HG03175 (cell line): ENCODE measurements around the gene MED8.
"Not testable (repeated sequence)": the region's sequence is repeated elsewhere in the genome, so short reads cannot be mapped to it uniquely, and the experiment has no call there.

Experiments
- ATAC-seq: cut with Tn5 transposase; IDR thresholded peaks from one replicate; pipeline ENCODE4 v1.9.1; 2021; ENCODE audit warnings: mild to moderate bottlenecking, moderate library complexity; ENCODE audit not compliant: unreplicated experiment

The MED8 gene

DNA sequence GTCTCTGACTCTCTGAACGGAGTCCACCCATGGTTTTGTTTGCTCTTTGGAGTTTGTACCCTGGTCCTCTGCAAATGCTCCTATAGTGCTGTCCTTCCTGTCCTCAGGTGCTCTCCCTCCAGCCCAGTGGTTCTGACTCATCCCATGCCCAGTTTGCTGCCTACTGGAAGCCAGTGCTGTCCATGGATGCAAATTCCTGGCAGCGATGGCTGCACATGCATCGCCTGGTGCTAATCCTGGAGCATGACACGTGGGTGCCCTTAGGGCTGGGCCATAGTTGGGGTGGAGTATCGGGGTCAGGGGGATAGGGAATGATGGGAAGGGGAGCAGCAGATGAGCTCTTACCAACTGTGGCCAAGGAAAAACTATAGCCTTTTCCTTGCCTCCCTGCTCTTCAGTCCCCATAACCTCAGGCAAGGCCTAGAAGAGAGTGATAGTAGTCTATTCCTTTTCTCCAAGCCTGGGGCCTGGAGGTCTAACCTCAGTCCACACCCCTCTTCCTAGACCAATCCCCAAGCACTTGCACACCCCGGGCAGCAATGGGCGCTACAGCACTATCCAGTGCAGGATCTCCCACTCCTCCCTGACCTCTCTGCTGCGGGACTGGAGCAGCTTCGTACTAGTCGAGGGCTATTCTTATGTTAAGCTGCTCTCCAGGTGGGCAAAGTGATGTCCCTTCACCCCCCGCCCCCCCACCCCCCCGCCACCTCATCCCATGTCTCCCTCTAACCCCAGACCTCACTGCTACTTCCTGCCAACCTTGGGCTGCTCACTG is 32.6 kb upstream of the MED8 start:
- no peak for ATAC-seq

DNA sequence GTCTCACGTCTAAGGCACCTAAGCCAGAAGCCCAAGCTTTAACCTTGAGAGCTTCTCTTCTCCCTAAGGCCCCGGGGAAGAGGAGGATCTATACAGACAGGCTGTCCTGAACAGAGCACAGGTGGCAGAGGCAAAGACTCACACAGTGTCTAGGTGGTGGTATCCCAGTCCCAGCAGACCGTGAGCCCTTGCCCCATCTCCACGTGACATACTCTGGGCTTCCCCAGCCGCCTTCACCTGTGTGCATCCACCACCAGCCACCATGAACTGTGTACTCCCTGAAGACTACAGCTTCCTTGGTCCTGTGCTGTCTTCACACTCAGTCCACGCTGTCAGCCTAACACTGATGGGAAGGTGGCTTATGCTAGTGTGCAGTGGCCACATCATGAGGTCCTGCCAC is 31.8 kb upstream of the MED8 start:
- ATAC-seq, result no peak

DNA sequence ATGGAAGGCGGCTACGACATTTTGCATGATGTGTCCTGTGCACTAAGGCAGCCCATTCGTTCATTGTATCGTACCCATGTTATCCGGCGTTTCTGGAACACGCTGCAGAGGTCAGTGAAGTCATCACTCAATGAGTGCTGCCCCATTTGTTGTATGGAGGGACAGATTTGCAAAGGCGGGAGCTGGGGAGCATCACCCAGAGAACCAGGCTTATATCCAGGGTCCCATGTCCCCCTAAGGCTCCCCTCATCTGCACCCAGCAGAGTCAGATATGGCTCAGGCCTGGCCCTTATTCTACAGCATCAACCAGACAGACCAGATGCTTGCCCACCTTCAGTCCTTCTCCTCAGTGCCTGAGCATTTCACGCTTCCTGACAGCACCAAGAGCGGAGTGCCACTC is 31.3 kb upstream of the MED8 start:
- ATAC-seq, result no peak

DNA sequence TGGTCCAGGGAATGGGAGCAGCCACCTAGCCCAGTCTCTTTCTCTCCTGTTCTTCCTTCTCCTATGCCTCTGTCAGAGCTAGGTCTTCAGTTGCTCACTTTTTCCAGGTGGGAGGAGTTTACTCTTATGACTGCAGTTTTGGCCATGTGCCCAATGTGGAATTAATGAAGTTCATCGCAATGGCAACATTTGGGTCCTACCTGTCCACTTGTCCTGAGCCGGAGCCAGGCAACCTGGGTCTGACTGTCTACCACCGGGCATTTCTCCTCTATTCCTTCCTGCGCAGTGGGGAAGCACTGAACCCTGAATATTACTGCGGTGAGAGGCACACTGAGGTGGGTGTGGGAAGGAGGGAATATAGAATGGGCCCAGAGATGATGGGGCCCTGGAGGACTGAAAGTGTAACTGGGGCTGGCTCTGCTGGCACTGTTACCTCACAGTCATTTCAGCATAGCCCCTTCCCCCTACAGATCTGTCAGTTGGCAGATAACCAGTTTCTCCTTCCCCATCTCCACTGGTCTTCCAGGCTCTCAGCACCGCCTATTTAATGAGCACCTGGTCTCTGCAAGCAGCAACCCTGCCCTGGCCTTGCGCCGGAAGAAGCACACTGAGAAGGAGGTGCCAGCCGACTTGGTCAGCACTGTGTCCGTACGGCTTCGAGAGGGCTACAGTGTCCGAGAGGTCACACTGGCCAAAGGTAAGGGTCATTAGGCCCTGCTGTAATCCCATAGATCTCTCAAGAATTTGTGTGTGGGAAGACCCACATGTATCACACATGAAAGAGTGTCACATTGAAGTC is 30.2 kb upstream of the MED8 start:
- ATAC-seq, result no peak

DNA sequence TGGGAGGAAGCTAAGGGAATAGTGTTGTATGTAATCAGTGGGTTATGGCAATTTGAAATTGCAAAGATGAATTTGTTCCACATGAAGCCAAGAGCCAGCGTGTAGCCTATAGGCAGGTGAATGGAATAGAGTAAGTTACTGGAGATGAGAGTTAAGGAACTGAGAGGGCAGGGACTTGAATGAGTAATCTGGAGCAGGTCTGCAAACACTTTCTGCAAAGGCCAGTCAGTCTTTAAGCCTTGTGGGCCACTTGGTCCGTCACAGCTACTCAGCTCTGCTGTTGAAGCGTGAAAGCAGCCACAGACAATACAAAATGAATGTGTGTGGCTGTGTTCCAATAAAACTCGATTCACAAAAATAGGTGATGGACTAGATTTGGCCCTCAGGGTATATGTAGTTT is 29.3 kb upstream of the MED8 start:
- ATAC-seq, result no peak

DNA sequence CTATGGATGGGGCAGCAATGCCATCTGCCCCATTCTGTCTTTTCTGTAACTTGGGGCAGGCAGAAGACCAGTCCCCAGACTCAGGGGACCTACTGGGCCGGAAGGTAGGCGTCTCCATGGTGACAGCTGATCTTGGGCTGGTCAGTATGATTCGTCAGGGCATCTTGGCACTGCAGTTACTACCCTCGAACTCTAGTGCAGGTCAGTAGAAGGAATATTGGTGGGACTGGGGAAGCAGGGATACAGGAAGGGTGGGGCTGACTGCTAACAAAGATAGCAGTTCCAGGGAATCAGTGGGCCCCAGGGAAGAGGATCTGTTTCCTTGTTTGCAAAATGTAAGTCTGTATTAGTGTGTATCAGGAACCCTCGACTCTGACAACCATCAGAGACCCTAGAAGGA is 26.3 kb upstream of the MED8 start:
- ATAC-seq, result no peak

DNA sequence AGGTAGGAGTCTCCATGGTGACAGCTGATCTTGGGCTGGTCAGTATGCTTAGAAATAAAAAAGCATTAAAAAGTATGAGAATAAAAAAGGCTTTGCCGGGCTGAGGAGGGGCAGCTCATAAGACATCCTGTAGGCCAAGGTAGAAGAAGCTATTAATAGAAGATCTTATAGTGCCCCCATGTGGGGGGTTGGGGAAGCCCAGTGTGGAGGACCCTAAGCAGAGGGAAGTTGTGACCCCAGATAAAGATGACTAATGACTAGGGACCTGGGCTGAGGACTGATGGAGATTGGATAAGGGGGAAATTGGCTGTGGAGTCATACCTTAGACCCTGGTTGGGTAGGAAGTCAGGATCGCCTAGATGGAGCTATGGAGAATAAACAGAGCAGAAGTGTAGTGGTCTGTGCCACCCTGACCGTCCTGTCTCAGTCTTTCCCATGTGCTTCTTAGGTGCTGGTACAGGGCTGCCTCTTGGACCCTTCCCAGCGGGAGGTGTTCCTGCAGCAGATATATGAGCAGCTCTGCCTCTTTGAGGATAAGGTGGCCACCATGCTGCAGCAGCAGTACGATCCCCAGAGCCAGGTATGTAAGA is 25.1 kb upstream of the MED8 start:
- ATAC-seq, result no peak

DNA sequence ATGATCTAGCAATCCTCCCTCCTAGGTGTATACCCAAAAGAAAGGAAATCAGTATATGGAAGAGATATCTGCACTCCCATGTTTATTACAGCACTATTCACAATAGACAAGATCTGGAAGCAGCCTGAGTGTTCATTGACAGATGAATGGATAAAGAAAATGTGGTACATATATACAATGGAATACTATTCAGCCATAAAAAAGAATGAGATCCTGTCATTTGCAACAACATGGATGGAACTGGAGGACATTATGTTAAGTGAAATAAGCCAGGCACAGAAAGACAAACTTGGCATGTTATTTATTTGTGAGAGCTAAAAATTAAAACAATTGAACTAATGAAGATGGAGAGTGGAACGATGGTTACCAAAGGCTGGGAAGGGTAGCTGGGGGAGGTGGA is 23.8 kb upstream of the MED8 start:
- not testable (repeated sequence) for ATAC-seq

DNA sequence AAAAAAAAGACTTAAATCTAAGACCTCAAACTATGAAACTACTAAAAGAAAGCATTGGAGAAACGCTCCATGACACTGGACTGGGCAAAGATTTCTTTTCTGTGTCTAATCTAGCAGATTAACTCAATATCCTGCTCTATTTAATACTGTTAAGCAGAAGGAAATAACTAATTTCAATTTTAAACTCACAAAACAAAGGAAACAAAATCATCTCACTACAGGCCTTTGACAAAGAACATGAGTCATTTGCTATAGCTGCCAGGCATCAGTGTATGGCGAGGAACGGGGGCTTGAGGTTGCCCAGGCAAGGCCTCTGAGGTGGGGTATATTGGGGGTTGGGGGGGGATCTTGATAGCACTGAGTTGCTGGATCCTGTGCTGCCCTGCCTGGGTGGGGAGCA is 21.0 kb upstream of the MED8 start:
- no peak for ATAC-seq

DNA sequence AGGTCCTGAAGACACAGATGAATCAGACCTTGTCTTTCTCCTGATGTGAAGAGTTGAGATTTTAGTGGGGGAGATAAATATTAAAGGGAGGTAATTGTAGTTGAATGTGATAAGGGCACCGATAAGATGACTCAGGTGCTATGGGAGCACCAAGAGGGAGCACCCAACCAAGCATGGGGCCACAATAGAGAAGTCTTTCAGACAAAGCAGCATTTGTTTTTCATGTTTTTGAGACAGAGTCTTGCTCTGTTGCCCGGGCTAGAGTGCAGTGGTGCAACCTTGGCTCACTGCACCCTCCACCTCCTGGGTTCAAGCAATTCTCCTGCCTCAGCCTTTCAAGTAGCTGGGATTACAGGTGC is 16.3 kb upstream of the MED8 start:
- ATAC-seq, result no peak

DNA sequence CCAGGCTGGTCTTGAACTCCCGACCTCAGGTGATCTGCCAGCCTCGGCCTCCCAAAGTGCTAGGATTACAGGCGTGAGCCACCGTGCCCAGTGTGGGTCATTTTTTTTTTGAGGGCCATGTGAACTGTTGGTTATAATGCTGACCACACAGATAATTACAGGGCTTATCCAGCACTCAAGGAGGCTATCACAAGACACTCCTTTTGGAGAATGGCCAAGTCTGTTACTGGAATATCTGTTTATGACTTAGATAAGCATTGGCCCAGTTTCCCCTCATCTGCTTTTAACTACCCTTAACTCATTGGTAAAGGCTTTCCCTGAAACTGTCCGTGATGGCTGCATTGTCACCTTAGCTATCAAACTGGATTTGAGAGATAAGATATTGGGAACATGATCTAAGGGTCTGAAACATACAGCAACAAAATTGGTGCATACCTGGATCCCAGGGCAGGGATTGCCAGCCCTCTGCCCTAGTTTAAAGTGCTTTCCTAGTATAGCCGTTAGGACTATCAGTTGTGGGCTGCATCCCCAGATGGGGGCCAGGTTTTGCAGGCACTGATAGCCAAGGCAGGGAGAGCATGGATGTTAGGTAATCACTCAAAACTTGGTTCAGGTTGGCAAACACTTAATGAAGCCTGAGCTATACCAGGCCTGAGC is 15.7 kb upstream of the MED8 start:
- ATAC-seq, result no peak

DNA sequence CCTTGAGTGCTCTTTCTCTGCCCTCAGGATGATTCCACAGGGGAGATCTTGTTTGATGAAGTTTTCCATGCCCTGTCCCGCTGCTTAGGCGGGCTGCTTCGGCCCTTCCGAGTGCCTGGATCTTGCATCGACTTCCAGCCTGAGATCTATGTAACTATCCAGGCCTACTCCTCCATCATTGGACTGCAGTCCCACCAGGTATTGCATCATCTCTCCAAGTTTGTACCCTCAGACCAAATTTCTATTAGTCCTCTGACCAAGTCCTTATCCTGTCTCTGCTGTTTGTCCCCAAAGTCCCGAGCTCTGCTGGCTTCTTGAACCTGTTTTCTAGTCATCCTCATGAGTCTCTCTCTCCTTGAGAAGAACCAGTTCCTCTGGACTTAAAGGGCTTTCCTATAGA is 14.8 kb upstream of the MED8 start:
- no peak for ATAC-seq

DNA sequence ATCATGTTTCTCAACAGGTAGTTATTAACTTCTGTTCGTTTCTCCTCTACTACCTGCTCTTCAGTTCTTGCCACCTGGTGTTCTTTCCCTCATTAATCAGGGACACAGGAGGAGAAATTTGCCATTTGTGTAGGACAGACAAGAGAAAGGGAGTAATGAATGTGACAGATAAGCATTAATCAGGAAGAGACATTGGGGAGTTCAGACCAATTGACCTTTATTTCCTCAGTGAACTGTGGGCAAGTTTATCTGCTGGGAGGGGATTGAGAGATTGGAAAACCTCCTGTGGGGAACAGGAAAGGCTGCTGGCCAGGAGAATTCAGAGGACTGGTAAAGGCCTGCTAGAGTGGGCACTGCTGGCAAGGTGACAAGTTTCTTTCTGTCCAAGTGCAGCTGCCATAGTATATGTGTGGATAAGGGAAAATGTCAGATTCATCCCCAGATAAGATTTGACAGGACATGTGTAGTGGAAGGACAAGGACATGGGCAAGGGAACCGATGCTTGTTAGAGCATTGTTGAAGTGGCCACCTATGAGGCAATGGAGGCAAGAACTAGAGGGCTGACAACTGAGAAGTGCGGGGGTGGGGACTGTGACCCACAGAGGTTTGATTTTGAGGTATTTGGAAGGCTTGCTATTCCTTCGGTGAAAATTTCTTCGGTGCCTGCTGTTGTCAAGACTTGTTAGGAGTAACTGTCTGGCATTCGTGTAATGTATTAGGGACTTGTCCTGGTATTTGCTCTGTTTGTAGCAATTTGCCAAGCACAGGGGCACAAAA is 12.7 kb upstream of the MED8 start:
- ATAC-seq, result no peak

DNA sequence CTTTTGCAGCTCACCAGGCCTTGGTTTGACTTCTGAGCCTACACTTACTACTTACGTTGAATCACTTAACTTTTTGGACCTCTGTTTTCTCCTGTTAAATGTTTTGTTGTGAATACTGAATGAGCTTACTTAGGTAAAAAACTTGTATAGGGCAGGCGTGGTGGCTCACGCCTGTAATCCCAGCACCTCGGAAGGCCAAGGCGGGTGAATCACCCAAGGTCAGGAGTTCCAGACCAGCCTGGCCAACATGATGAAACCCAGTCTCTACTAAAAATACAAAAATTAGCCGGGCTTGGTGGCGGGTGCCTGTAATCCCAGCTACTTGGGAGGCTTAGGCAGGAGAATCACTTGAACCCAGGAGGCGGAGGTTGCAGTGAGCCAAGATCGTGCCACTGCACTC is 10.8 kb upstream of the MED8 start:
- not testable (repeated sequence) for ATAC-seq

DNA sequence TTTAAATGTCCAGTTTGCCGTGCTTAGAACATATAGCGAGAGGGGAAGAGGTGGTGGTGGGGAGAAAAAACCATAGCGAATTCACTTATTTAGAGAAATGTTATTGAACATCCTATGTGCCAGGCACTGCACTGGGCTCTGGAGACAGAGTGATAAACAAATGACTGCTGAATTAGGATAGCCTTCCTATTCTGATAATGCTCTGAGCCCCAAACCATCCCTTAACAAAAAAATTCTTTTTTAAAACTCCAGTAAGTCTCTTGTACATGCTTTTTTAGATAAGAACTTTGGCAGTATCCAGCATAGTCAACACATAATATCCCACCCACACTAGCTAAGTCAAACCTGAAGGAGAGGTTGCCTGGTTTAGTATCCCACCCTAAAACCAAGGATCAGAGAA is 8.6 kb upstream of the MED8 start:
- no peak for ATAC-seq

DNA sequence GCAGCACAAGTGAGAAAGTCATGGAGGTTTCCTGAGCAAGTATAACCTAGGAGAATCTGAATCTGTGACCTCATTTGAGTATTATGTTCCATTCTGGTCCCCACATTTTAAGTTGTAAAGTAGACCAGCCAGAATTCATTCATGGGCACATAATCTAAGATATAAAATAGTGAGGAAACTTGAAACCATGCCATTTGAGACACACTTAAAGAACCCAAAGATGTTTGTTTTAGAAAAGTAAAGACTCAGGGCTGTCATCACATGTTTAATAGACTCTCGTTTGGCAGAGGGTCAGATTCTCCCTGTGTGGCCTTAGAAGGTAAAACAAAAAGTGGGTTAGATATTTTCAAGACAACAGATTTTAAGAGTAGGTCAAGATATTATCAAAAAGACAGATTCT is 6.5 kb upstream of the MED8 start:
- ATAC-seq, result no peak

DNA sequence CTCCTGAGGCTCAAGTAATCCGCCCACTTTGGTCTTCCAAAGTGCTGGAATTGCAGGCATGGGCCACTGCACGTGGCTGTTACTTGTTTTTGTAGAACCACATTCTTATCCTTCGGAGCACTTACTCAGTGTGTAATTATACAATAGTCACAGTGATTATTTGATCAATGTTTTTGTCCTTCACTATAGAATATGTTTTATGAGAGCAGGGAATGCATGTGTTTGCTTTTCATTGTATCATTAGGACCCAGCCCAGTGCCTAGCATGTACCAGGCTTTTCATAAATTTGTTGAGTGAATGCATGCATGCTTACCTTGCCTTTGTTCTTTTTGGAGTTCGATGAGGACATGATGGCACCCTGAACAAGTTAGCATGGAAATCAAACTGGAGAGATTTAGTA is 5.9 kb upstream of the MED8 start:
- no peak for ATAC-seq

DNA sequence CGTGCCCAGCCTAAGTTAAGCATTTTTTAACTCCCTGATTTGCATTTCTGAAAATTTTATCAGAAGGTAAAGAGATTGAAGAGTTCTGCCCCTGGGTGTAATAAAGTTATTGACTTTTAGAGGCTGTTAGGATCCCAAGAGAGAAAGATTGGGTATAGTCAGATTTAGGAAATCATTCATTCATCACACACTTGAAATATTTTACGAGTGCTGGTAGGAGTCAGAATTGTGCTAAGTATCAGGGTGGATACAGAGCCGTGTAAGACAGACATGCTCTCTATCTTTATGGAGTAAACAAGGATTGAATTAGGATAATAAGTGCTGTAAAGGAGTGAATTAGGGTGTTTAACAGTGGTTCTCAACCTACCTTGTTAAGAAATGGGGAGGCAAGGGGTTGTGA is 3.1 kb upstream of the MED8 start:
- ATAC-seq, result no peak

DNA sequence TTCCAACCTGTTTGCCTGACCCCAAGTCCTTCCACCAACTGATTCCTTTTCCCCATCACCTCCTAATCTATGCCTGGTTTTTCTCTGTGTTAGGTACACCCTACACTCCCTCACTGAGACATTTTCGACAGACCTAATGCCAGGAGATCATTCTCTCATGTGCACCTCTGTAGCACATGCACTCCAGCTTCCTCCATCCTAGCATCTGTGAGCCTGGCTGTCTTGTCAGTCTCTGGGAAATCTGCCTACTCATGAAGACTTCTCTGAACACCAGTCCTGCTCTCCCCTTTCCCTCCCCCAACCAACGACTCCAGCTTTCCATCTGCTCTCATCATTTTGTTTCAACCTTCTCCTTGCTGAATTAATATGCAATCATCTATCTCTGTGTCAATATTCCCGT is 987 bp downstream of the MED8 start:
- ATAC-seq, result no peak

DNA sequence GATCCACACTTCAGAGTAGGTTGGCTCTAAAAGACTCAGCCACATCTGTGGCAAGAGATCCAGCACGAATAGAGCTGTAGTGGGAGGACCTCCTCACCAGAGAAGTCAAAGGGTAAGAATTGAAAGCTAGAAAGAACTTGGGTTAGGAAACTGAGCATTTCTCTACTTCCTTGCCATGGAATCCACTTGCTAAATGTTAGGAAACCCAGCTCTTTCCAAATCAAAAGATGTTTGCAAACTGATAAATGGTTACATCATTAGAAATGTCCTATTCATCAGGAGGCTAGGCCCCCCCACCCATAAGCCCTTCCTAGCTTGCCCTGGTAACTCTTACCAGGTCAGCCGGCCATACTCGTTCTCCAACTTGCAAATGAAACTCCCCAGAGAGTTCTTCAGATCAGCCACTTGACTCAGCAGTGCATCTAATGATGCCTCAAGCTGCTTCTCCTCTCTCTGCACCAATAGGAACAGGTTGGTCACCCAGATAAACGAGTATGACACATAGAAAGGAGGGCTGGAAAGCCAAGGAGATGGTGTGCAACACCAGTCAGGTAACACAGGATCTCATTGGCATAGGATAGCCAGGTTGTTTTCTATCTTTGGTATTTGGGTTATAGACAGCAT is 1.5 kb downstream of the MED8 start:
- ATAC-seq, result no peak

DNA sequence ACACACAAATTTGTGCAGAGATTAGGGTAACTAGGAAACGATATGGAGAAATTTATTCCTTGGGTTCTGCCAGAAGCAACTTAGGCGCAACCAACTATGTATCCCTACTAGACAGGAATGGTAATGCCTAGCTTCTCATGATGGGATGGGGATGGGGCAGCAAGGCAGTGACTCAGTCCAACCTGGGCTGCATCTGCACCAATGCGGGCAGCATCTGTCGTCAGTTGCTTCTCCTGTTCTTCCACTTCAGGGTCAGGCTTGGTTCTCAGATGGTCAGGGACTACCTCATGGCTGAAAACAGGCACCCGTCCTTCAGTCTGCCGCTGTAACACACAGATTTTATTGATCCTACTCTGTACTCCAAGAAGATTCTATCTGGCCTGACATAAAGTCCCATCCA is 2.9 kb downstream of the MED8 start:
- ATAC-seq, result no peak
